NCI-H2081 treated with DMSO at 0.1 percent for 48 hours (cell line): ENCODE measurements around the gene DLG2.
A peak's percentile ranks its signal among the peaks of the same experiment; 100 is the strongest.

Source experiments
- DNase-seq: peaks from one replicate; lab custom pipeline; 2025; lab: John Stamatoyannopoulos, UW

DLG2 gene

DNA sequence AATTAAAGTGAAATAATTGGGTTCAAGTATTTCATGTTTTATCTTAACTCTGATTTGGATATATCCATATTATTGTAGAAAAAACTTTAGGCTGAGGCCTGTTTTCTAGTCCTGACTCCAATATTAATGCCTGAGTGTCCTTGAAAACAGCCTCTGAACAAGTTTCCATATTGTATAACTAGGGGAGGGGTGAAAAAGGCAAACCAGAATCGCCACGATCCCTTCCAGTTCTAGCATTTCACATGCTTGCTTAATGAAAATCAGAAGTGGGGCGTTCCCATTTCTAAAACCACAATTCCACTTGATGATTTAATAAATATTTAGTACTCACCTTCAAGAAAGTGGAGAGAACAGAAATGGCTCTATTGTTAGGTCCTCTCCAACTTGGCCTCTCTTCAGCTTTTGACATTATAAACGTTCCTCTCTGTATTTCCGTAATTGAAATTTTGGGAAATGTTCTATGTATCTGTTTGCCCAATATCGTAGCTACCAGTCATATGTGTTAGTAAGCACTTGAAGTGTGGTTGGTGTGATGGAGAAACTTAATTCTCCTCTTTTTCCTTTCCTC is 1779.6 kb downstream of the DLG2 start:
- no peak for DNase-seq

GRCh38 chr11:83845797-83846196 is 1781.3 kb downstream of the DLG2 start:
- DNase-seq = no peak

- DNase-seq = no peak
Observed at GRCh38 chr11:83840326-83840725, 1786.8 kb downstream of the DLG2 start.

GRCh38 chr11:83836883-83837654 is 1790.1 kb downstream of the DLG2 start:
- peak; percentile 12 for DNase-seq

- no peak for DNase-seq
Observed at GRCh38 chr11:83836065-83836464, 1791.1 kb downstream of the DLG2 start.

DNA sequence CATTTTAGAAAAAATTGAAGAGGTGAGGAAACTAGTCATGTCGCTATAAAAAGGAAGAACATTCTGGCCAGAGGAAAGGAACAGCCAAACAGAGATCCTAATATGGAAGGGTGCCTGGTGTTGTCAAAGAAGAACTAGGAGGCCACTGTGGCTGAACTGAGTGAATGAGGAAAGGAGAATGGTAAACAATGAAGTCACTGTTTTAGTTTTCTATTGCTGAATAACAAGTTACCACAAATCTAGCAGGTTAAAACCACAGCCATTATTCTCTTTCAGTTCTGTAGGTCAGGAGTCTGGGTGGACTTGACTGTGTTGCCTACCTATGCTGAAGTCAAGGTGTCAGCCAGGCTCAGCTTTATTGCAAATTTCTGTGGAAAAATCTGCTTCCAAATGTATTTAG is 1791.7 kb downstream of the DLG2 start:
- DNase-seq = no peak

DNA sequence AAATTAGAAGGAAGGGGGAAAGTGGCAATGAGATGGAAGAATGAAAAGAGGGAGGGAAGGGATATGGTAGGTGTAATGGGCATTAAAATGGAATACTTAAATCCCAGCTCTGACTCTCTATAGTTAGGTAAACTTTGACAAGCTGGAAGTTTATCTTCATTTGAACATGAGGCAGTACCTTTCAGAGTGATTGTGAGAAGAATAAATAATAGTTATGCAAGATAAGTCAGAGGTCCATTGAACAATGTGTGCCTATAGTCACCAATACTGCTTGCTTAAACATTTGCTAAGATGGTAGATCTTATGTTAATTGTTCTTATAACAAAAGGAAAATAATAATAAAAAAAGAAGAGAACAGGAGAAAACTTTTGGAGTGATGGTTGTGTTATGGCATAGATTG is 1795.2 kb downstream of the DLG2 start:
- DNase-seq = no peak

GRCh38 chr11:83827940-83828554 is 1799.1 kb downstream of the DLG2 start:
- DNase-seq = peak; percentile 20

GRCh38 chr11:83827520-83827919 is 1799.6 kb downstream of the DLG2 start:
- DNase-seq = no peak

- no peak for DNase-seq
Observed at GRCh38 chr11:83826078-83826477, 1801.1 kb downstream of the DLG2 start.

DNA sequence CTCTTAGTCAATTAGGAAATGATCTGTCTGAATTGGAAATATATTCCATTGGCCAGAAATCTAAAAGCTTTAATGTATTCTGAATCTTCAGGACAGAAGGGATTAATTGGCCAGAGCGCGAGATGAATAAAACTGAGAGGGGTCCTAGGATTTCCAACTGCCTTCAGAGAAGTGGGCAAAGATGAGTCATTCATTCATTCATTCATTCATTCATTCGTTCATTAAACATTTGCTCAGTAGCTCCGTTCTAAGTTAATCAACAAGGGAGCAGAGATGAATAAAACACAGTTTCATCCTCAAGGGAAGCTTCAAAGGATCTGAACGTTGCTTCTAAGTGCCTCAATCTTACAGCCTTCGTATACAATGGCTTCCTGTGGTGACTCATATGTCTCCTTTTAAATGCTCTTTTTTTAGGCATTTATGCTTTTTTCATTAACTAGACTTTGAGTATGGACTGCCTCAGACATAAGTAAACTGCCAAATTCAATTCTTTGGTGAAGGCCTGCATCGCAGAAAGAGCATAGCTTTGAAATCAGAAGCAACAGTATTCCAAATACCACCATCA is 1803.6 kb downstream of the DLG2 start:
- no peak for DNase-seq

DNA sequence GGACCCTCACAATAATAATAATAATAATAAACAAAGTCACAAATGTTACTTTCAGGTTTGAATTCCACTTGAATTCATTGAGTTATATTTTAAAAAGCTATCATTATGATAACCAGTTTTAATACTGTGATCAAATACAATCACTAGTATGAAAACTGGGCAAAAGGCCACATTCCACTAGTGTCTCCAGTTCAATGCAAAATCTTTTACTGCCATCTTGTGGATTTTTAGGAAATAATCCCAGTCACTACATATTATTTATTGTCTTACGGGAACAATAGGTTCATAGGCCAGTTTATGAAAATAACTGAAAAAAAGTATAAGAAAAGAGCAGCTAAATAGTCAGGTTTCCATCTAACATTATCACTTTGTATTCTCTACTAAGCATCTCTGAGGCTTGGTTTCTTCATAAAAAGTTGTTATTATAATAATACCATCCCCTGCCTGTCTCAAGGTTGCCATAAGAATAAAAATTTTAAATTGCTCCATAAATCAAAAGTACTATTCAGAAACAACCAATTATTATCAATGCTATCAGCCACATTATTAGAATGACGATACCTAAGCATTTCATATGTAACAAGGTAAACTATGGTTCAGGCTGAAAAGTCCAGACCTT is 1807.1 kb downstream of the DLG2 start:
- DNase-seq = no peak

DNA sequence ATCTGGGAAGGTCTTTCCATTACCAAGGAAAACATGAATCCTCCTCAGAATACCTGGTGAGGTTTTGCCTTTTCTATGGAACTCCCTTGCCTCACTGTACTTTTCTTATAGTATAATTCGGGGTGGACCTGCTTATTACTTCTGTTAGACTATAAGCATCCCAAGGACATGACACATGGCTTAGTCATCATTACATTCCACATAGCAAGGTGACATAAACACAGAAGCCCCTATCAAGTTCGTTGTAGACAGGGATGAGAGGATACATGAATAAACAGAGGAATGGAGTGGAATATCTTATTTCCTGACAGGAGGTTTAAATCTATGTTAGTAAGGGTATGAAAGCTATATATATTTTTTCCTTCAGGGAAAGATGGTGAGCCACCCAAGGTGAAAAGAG is 1808.8 kb downstream of the DLG2 start:
- DNase-seq = no peak

DNA sequence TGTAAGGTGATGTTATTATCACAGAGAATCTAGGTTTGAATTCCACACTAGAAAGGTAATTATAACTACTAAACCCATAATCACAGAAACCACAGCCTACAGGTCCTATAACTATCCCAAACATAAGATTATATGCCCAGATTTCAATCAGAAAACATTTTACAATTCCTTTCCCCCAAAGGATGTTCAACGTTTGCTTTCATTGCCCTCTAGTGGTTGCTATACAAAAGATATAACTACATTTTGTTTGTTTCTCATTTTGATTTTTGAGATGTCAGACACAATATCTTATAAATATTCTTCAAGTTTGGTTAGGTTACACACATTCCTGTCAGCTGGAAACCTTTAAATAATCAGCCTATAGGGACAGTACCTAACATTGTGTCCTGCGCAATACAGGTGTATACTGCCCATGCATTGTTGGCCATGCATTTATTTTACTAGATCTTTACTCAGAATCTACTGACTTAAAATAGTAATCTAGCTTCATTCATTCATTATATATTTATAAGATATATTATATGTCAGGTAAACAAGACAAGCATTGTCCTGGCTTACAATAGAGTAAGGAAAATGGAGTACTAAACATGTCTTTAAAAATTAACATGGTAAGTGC is 1810.5 kb downstream of the DLG2 start:
- no peak for DNase-seq

DNA sequence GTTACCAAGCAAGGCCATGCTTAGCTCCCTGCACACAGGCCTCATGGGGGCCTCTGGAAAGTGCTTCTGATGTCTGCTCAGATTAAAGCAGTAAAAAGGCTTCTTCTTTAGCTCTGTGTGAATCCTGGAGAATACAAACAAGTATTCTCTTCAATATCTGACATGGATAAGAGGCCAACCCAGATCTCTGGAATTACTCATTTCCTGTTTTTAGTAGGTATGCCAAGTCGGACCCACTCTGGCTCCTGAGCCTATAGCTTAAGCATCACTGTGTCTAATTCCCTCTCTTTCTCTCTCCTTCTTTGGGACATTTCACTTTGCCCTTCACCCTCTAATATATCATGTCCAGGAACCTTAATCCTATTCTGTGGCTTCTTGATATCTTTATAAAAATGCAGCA is 1811.4 kb downstream of the DLG2 start:
- no peak for DNase-seq

- no peak for DNase-seq
Observed at GRCh38 chr11:83813296-83813695, 1813.8 kb downstream of the DLG2 start.

DNA sequence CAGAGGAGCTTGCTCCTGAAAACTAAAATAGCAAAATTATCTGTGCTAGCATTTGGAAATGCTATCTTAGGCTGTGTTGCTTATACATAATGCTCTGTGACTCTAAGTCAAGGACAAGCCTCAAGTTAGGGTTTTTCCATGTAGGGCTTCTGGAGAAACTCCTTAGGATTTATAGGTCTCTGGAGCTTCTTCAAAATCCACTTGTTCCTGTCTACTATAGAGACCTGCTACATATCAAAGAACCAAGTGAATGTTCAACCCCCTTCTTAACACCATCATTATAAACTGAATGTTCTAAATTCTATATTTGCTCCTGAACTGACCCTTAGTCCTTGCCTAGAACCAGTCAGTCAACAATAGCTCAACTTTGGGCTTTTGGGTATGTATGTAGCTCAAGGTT is 1817.9 kb downstream of the DLG2 start:
- no peak for DNase-seq

DNA sequence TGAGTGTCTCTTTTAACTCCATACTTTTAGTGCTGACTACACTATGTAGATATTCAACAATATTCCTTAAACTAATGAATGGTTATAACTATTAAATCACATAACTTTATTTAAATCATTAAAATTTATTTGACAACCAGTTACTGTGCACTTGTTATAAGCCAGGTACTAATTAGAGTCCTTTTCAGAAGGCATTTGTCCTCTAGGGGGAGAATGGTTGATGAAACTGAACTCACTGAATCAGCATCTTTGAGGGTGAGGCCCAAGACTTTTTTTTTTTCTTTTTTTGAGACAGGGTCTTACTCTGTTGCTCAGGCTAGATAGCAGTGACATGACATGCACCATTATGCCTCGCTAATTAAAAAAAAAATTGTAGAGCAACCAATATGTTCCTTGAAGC is 1825.3 kb downstream of the DLG2 start:
- no peak for DNase-seq

DNA sequence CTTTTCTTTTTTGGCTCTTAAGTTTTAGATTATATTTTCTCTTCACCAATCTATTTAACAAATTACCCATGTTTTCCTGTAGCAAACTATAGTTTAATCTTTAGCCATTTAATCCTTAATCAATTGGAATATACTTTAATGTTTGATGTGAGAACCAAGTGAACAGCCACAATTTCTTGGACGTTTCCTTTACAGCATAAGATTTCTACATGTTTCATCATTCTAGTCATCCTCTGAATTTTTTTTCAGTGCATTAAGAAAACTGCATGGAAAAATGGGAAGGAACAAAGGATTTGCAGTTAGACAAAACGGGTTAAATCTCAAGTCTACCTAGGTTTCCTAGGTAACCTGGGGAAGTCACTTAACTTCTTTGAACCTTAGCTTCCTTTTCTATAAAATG is 1833.8 kb downstream of the DLG2 start:
- DNase-seq = no peak

GRCh38 chr11:83791557-83791956 is 1835.6 kb downstream of the DLG2 start:
- DNase-seq = no peak

DNA sequence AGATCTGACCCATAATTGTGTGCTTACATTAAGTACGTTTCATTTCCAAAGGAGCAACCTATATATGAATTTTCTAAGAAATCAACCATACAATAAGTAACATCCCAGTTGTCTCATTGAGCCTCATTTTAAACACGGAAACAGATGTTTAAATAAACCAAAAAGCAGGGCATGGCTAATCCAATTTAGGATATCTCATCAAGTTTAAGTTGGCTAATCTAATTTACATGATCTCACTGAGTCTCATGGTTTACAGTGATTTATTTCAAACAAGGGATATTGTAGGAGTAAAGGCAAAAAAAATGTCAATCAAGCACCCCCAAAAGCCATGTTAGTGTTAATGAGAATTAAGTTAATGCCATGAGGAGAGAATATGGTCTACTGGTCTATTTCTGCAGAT is 1841.2 kb downstream of the DLG2 start:
- DNase-seq = no peak

DNA sequence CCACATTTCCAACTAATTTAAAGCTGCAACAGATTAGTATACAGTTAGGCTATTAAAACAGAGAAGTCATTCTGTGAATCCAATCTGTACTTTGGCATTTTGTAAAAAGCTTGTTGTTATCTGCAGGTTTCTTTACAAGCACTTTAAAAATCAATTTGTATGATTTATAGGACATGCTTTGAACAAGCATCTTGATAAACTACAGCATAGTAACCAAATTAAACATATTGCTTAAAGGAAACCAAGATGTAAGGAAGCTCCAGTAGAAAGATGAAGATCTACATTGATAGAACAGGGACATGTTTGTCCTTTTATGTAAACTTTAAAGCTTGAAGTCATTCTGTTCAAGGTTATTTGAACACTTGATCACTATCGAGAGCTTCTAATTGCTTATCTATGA is 1842.7 kb downstream of the DLG2 start:
- DNase-seq = no peak
